GM12891 (cell line): Measurements from ENCODE around the gene IRX4.

ENCODE experiments used
- PAX5 ChIP-seq: IDR thresholded peaks from 2 replicates; pipeline ENCODE4 v1.6.1; 2011; ENCODE audit warnings: low read length, moderate library complexity, mild to moderate bottlenecking; ENCODE audit not compliant: insufficient read depth, severe bottlenecking
- POLR2A ChIP-seq: IDR thresholded peaks from 2 replicates; pipeline ENCODE4 v1.6.1; 2011; ENCODE audit warnings: low read depth, low read length, control low read depth
- POLR2AphosphoS5 ChIP-seq: IDR thresholded peaks from 2 replicates; pipeline ENCODE4 v1.6.1; 2011; ENCODE audit warnings: low read depth, low read length, control low read depth
- POU2F2 ChIP-seq: IDR thresholded peaks from 2 replicates; pipeline ENCODE4 v1.6.1; 2011; ENCODE audit warnings: low read depth, mild to moderate bottlenecking, control low read depth, low read length, moderate library complexity
- SPI1 ChIP-seq: IDR thresholded peaks from 2 replicates; pipeline ENCODE4 v1.6.1; 2011; ENCODE audit warnings: low read depth, low read length, control low read depth
- TAF1 ChIP-seq: IDR thresholded peaks from 2 replicates; pipeline ENCODE4 v1.6.1; 2011; ENCODE audit warnings: low read depth, low read length, control low read depth

- no peak for TF ChIP-seq PAX5
- no peak for TF ChIP-seq POLR2A
- TF ChIP-seq TAF1 = no peak
- no peak for TF ChIP-seq POU2F2
- no peak for TF ChIP-seq POLR2AphosphoS5
- TF ChIP-seq SPI1 = no peak
Observed at GRCh38 chr5:1930501-1930879, 47.8 kb upstream of the IRX4 start.
